NCI-H524 (cell line): ENCODE results near the gene PRMT9.

Source experiments
- DNase-seq, 2 experiments: peaks; one replicate each; lab custom pipeline; 2025; lab: John Stamatoyannopoulos, UW

Gene PRMT9

GRCh38 chr4:147617841-147618691 lies 65.9 kb downstream of the PRMT9 start:
- no peak for DNase-seq

GRCh38 chr4:147617173-147617840 lies 66.7 kb downstream of the PRMT9 start, which contains the start of gene TMEM184C:
Gene TMEM184C, plus strand, starts transcription at chr4:147617397. Its CDS starts 560 bp downstream, at chr4:147617957.
- peak; percentile 86 to 90 for DNase-seq

- DNase-seq: no peak
These were observed 67.2 kb downstream of the PRMT9 start for GRCh38 chr4:147616849-147617172.

- no peak for DNase-seq
These were observed 73.3 kb downstream of the PRMT9 start for GRCh38 chr4:147610686-147611085.

GRCh38 chr4:147607471-147607870 lies 76.5 kb downstream of the PRMT9 start:
- no peak for DNase-seq

- no peak for DNase-seq
These were observed 78.5 kb downstream of the PRMT9 start for GRCh38 chr4:147605499-147605898.

GRCh38 chr4:147599769-147600168 lies 84.2 kb downstream of the PRMT9 start:
- DNase-seq: no peak

GRCh38 chr4:147599206-147599605 lies 84.8 kb downstream of the PRMT9 start:
- DNase-seq: no peak

- no peak for DNase-seq
These were observed 86.4 kb downstream of the PRMT9 start for GRCh38 chr4:147597561-147597960.

GRCh38 chr4:147596981-147597380 lies 87.0 kb downstream of the PRMT9 start:
- DNase-seq: no peak

- peak in 1 of 2 experiments; percentile 0 for DNase-seq
These were observed 87.6 kb downstream of the PRMT9 start for GRCh38 chr4:147596377-147596776.

- no peak for DNase-seq
These were observed 89.4 kb downstream of the PRMT9 start for GRCh38 chr4:147594578-147594977.

GRCh38 chr4:147594107-147594506 lies 89.9 kb downstream of the PRMT9 start:
- DNase-seq: no peak

GRCh38 chr4:147591106-147591505 lies 92.9 kb downstream of the PRMT9 start:
- no peak for DNase-seq

- DNase-seq: peak; percentile 1 to 32
These were observed 93.6 kb downstream of the PRMT9 start for GRCh38 chr4:147590249-147590920.

GRCh38 chr4:147589586-147589985 lies 94.4 kb downstream of the PRMT9 start:
- no peak for DNase-seq
